Measurements from ENCODE around the gene ANXA2R.

ANXA2R gene

DNA sequence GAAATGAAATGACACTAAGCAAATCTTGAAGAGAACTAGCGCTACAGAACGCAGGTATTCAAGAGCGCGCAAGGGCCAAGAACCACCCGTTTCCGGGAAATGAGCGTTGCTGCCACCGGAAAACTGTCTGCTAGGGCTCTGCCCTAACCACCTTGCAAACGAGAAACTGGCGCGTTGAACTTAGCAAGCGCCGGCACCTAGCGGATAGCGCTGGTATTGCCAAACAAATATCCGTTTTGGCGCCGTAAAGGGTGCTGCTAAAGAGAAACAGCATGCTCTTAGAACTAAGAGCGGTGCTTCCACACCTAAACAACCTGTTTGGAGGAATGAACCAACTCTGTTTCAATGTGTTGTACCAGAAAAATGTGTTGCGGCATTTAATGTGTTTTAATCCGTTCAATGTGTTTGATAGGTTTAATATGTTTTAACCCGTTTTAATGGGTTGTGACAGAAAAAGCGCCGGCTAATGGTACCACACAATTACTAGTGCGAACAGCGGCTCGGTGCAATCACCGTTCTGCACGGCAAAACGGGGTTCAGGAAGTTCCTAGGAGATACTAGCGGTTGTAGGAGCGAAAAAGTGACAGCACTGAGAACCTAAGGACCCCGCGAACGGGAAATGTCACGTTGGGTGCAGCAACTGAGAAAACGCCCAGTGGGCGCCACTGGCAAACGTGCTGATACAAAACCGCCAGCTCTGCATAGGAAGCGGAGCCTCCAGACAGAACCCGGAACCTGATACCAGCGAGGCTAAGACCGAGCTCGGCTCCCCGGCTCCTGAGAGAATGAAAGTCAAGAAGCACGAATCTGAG lies at the start of gene ANXA2R (continued):
- TF ChIP-seq OSR2 (tag by site-specific recombination; IDR thresholded peaks at IDR 0.05) (no peak; the same call in 1 of the 2 replicates), ZNF544 (tag by site-specific recombination; IDR thresholded peaks at IDR 0.05) (no peak), ZNF768 (tag by site-specific recombination; IDR thresholded peaks at IDR 0.05) (no peak), ZNF670 (tag by site-specific recombination; IDR thresholded peaks at IDR 0.05; ENCODE audit: low read depth) (no peak), ZNF24 (tag by site-specific recombination; IDR thresholded peaks at IDR 0.05) (peak; percentile 61; the same call in 1 of the 2 replicates), ZNF133 (tag by site-specific recombination; IDR thresholded peaks at IDR 0.05) (no peak), ZNF202 (tag by site-specific recombination; IDR thresholded peaks at IDR 0.05; ENCODE audit: borderline replicate concordance) (no peak), ZSCAN30 (tag by site-specific recombination; IDR thresholded peaks at IDR 0.05) (peak; percentile 94), ZSCAN16 (tag by site-specific recombination; IDR thresholded peaks at IDR 0.05) (0 out of 2 replicates have a peak, but pooled peaks have one; percentile 6), ZNF404 (tag by site-specific recombination; IDR thresholded peaks at IDR 0.05) (no peak), TRIM28 (IDR thresholded peaks at IDR 0.05; ENCODE audit: borderline replicate concordance, low read length) (peak; percentile 84; the same call in 1 of the 2 replicates), ZBTB17 (tag by site-specific recombination; IDR thresholded peaks at IDR 0.05) (peak; percentile 1; the same call in 1 of the 2 replicates), ZNF843 (tag by site-specific recombination; IDR thresholded peaks at IDR 0.05) (peak; percentile 16; the same call in 1 of the 2 replicates), ZNF701 (tag by site-specific recombination; IDR thresholded peaks at IDR 0.05) (no peak), ZBTB1 (tag by site-specific recombination; IDR thresholded peaks at IDR 0.05) (no peak), GFI1B (tag by site-specific recombination; IDR thresholded peaks at IDR 0.05) (no peak), ZNF747 (tag by site-specific recombination; IDR thresholded peaks at IDR 0.05) (no peak), ZNF274 (IDR thresholded peaks at IDR 0.05; ENCODE audit: low read length) (no peak), ZNF274 (tag by site-specific recombination; IDR thresholded peaks at IDR 0.05; ENCODE audit: borderline replicate concordance) (no peak), BCL11A (tag by site-specific recombination; IDR thresholded peaks at IDR 0.05; ENCODE audit: low read depth) (no peak), HOXD13 (CRISPR knock-in tag; IDR thresholded peaks at IDR 0.05; ENCODE audit: borderline replicate concordance) (0 out of 2 replicates have a peak, but pooled peaks have one; percentile 46), ZNF433 (tag by site-specific recombination; IDR thresholded peaks at IDR 0.05; ENCODE audit: low read depth) (no peak), ZNF335 (tag by site-specific recombination; conservative IDR thresholded peaks at IDR 0.05) (peak; percentile 94), MEIS1 (CRISPR knock-in tag; IDR thresholded peaks at IDR 0.05; ENCODE audit: borderline replicate concordance) (no peak)
- TF ChIP-seq, protein P1, sequence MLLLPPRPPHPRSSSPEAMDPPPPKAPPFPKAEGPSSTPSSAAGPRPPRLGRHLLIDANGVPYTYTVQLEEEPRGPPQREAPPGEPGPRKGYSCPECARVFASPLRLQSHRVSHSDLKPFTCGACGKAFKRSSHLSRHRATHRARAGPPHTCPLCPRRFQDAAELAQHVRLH (tag by site-specific recombination; IDR thresholded peaks at IDR 0.05) = peak; percentile 82; the same call in 1 of the 2 replicates
- TF ChIP-seq, protein P2, sequence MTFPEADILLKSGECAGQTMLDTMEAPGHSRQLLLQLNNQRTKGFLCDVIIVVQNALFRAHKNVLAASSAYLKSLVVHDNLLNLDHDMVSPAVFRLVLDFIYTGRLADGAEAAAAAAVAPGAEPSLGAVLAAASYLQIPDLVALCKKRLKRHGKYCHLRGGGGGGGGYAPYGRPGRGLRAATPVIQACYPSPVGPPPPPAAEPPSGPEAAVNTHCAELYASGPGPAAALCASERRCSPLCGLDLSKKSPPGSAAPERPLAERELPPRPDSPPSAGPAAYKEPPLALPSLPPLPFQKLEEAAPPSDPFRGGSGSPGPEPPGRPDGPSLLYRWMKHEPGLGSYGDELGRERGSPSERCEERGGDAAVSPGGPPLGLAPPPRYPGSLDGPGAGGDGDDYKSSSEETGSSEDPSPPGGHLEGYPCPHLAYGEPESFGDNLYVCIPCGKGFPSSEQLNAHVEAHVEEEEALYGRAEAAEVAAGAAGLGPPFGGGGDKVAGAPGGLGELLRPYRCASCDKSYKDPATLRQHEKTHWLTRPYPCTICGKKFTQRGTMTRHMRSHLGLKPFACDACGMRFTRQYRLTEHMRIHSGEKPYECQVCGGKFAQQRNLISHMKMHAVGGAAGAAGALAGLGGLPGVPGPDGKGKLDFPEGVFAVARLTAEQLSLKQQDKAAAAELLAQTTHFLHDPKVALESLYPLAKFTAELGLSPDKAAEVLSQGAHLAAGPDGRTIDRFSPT (tag by site-specific recombination; IDR thresholded peaks at IDR 0.05) = peak; percentile 95
- TF ChIP-seq, protein P3, sequence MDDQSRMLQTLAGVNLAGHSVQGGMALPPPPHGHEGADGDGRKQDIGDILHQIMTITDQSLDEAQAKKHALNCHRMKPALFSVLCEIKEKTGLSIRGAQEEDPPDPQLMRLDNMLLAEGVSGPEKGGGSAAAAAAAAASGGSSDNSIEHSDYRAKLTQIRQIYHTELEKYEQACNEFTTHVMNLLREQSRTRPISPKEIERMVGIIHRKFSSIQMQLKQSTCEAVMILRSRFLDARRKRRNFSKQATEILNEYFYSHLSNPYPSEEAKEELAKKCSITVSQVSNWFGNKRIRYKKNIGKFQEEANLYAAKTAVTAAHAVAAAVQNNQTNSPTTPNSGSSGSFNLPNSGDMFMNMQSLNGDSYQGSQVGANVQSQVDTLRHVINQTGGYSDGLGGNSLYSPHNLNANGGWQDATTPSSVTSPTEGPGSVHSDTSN (CRISPR knock-in tag; IDR thresholded peaks at IDR 0.05) = no peak
- TF ChIP-seq, protein P4, sequence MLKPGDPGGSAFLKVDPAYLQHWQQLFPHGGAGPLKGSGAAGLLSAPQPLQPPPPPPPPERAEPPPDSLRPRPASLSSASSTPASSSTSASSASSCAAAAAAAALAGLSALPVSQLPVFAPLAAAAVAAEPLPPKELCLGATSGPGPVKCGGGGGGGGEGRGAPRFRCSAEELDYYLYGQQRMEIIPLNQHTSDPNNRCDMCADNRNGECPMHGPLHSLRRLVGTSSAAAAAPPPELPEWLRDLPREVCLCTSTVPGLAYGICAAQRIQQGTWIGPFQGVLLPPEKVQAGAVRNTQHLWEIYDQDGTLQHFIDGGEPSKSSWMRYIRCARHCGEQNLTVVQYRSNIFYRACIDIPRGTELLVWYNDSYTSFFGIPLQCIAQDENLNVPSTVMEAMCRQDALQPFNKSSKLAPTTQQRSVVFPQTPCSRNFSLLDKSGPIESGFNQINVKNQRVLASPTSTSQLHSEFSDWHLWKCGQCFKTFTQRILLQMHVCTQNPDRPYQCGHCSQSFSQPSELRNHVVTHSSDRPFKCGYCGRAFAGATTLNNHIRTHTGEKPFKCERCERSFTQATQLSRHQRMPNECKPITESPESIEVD (tag by site-specific recombination; IDR thresholded peaks at IDR 0.05) = peak; percentile 34; the same call in 1 of the 2 replicates
- TF ChIP-seq, protein P5, sequence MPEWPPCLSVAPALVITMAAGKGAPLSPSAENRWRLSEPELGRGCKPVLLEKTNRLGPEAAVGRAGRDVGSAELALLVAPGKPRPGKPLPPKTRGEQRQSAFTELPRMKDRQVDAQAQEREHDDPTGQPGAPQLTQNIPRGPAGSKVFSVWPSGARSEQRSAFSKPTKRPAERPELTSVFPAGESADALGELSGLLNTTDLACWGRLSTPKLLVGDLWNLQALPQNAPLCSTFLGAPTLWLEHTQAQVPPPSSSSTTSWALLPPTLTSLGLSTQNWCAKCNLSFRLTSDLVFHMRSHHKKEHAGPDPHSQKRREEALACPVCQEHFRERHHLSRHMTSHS (tag by site-specific recombination; IDR thresholded peaks at IDR 0.05) = no peak
- TF ChIP-seq, protein P6, sequence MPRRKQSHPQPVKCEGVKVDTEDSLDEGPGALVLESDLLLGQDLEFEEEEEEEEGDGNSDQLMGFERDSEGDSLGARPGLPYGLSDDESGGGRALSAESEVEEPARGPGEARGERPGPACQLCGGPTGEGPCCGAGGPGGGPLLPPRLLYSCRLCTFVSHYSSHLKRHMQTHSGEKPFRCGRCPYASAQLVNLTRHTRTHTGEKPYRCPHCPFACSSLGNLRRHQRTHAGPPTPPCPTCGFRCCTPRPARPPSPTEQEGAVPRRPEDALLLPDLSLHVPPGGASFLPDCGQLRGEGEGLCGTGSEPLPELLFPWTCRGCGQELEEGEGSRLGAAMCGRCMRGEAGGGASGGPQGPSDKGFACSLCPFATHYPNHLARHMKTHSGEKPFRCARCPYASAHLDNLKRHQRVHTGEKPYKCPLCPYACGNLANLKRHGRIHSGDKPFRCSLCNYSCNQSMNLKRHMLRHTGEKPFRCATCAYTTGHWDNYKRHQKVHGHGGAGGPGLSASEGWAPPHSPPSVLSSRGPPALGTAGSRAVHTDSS (tag by site-specific recombination; IDR thresholded peaks at IDR 0.05) = no peak
- TF ChIP-seq, protein P7, sequence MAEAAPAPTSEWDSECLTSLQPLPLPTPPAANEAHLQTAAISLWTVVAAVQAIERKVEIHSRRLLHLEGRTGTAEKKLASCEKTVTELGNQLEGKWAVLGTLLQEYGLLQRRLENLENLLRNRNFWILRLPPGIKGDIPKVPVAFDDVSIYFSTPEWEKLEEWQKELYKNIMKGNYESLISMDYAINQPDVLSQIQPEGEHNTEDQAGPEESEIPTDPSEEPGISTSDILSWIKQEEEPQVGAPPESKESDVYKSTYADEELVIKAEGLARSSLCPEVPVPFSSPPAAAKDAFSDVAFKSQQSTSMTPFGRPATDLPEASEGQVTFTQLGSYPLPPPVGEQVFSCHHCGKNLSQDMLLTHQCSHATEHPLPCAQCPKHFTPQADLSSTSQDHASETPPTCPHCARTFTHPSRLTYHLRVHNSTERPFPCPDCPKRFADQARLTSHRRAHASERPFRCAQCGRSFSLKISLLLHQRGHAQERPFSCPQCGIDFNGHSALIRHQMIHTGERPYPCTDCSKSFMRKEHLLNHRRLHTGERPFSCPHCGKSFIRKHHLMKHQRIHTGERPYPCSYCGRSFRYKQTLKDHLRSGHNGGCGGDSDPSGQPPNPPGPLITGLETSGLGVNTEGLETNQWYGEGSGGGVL (tag by site-specific recombination; IDR thresholded peaks at IDR 0.05) = no peak

All from HEK293 (cell line).